HEK293 (cell line): ENCODE data around the gene SERPINA3.

Experiments
- CTCF ChIA-PET: fragments of 350-600 bp; formaldehyde crosslinking; extraction: SDS; loops from one replicate; lab custom pipeline; 2021; ENCODE audit warnings: antibody characterized with exemption; lab: Yijun Ruan, JAX
- POLR2A ChIA-PET: fragments of 300-600 bp; formaldehyde crosslinking; extraction: SDS; loops from one replicate; lab custom pipeline; 2020; ENCODE audit warnings: antibody characterized with exemption, inconsistent platforms; lab: Yijun Ruan, JAX
- H3K27ac ChIP-seq: fragments of 200-500 bp; sonication (Bioruptor generic); 2 replicates; pipeline ENCODE4 v1.5.1; 2014; ENCODE audit warnings: low read depth, low read length, control low read depth, inconsistent platforms; ENCODE audit errors: extremely low read depth
- H3K36me3 ChIP-seq, 2 experiments: fragments of 200-500 bp in 1 of 2; sonication (Bioruptor generic) in 1 of 2; 1 replicate in 1 of 2; 2 replicates in 1 of 2; pipeline ENCODE4 v1.5.1; 2014 to 2017; ENCODE audit warnings: inconsistent platforms in 2 of 2, low read length in 2 of 2; ENCODE audit not compliant: control insufficient read depth in 2 of 2, insufficient read depth in 1 of 2
- H3K4me1 ChIP-seq: fragments of 200-500 bp; sonication (Bioruptor generic); 2 replicates; pipeline ENCODE4 v1.5.1; 2014; ENCODE audit warnings: mild to moderate bottlenecking, low read length, inconsistent platforms; ENCODE audit not compliant: control insufficient read depth, insufficient read depth
- H3K4me3 ChIP-seq: 2 replicates; pipeline ENCODE4 v1.5.1; 2011; ENCODE audit warnings: low read depth, mild to moderate bottlenecking, control low read depth, low read length, moderate library complexity
- H3K9me3 ChIP-seq: fragments of 200-500 bp; sonication (Bioruptor generic); 2 replicates; pipeline ENCODE4 v1.5.1; 2014; ENCODE audit warnings: low read depth, low read length, inconsistent platforms; ENCODE audit not compliant: control insufficient read depth, insufficient read depth
- KLF10 ChIP-seq: fragments of 450-650 bp; IDR thresholded peaks from 2 replicates; pipeline ENCODE4 v1.5.1; 2018; ENCODE audit warnings: missing biosample characterization, mild to moderate bottlenecking, missing genetic modification characterization
- OSR2 ChIP-seq: fragments of 450-650 bp; formaldehyde crosslinking; IDR thresholded peaks from 2 replicates; pipeline ENCODE4 v1.5.1; 2016; ENCODE audit warnings: missing biosample characterization, missing genetic modification characterization
- ZBTB17 ChIP-seq: fragments of 450-650 bp; formaldehyde crosslinking; IDR thresholded peaks from 2 replicates; pipeline ENCODE4 v1.5.1; 2016; ENCODE audit warnings: missing biosample characterization, missing genetic modification characterization
- ZNF112 ChIP-seq: fragments of 450-650 bp; formaldehyde crosslinking; IDR thresholded peaks from 2 replicates; pipeline ENCODE4 v1.5.0; 2017; ENCODE audit warnings: missing biosample characterization, missing genetic modification characterization
- ZNF138 ChIP-seq: fragments of 450-650 bp; formaldehyde crosslinking; IDR thresholded peaks from 2 replicates; pipeline ENCODE4 v1.5.1; 2016; ENCODE audit warnings: missing biosample characterization, missing genetic modification characterization, borderline replicate concordance
- ZNF266 ChIP-seq: fragments of 450-650 bp; formaldehyde crosslinking; IDR thresholded peaks from 2 replicates; pipeline ENCODE4 v1.5.1; 2016; ENCODE audit warnings: missing biosample characterization, missing genetic modification characterization, low read depth
- ZNF426 ChIP-seq: fragments of 450-650 bp; formaldehyde crosslinking; IDR thresholded peaks from 2 replicates; pipeline ENCODE4 v1.5.1; 2017; ENCODE audit warnings: missing biosample characterization, missing genetic modification characterization, mild to moderate bottlenecking, inconsistent platforms, moderate library complexity
- ZNF544 ChIP-seq: fragments of 450-650 bp; formaldehyde crosslinking; IDR thresholded peaks from 2 replicates; pipeline ENCODE4 v1.5.0; 2017; ENCODE audit warnings: missing biosample characterization, missing genetic modification characterization
- ZNF610 ChIP-seq: fragments of 450-650 bp; formaldehyde crosslinking; IDR thresholded peaks from 2 replicates; pipeline ENCODE4 v1.5.1; 2016; ENCODE audit warnings: missing biosample characterization, missing genetic modification characterization, borderline replicate concordance
- ZNF707 ChIP-seq: fragments of 450-650 bp; formaldehyde crosslinking; IDR thresholded peaks from 2 replicates; pipeline ENCODE4 v1.5.1; 2016; ENCODE audit warnings: missing biosample characterization, missing genetic modification characterization
- ZNF777 ChIP-seq: fragments of 450-650 bp; formaldehyde crosslinking; IDR thresholded peaks from 2 replicates; pipeline ENCODE4 v1.5.1; 2017; ENCODE audit warnings: missing biosample characterization, missing genetic modification characterization, borderline replicate concordance
- ZNF792 ChIP-seq: fragments of 450-650 bp; formaldehyde crosslinking; IDR thresholded peaks from 2 replicates; pipeline ENCODE4 v1.5.1; 2016; ENCODE audit warnings: missing biosample characterization, missing genetic modification characterization
- ZSCAN30 ChIP-seq: fragments of 450-650 bp; IDR thresholded peaks from 2 replicates; pipeline ENCODE4 v1.5.1; 2018; ENCODE audit warnings: missing biosample characterization, mild to moderate bottlenecking, missing genetic modification characterization, moderate library complexity
- TF ChIP-seq, protein P1 (sequence below): fragments of 450-650 bp; formaldehyde crosslinking; IDR thresholded peaks from 2 replicates; pipeline ENCODE4 v1.5.1; 2016; ENCODE audit warnings: missing biosample characterization, missing genetic modification characterization
- TF ChIP-seq, protein P2 (sequence below): sonication (generic); formaldehyde crosslinking; IDR thresholded peaks from 2 replicates; pipeline ENCODE4 v1.8.1; 2022; ENCODE audit warnings: mild to moderate bottlenecking, moderate library complexity, missing genetic modification reagents
- TF ChIP-seq, protein P3 (sequence below): fragments of 450-650 bp; formaldehyde crosslinking; IDR thresholded peaks from 2 replicates; pipeline ENCODE4 v1.5.1; 2016; ENCODE audit warnings: missing biosample characterization, missing genetic modification characterization, borderline replicate concordance
- TF ChIP-seq, protein P4 (sequence below): fragments of 450-650 bp; formaldehyde crosslinking; IDR thresholded peaks from 2 replicates; pipeline ENCODE4 v1.5.1; 2016; ENCODE audit warnings: missing biosample characterization, missing genetic modification characterization
- TF ChIP-seq, protein P5 (sequence below): fragments of 450-650 bp; formaldehyde crosslinking; IDR thresholded peaks from 2 replicates; pipeline ENCODE4 v1.5.1; 2016; ENCODE audit warnings: missing biosample characterization, missing genetic modification characterization

Gene SERPINA3

DNA sequence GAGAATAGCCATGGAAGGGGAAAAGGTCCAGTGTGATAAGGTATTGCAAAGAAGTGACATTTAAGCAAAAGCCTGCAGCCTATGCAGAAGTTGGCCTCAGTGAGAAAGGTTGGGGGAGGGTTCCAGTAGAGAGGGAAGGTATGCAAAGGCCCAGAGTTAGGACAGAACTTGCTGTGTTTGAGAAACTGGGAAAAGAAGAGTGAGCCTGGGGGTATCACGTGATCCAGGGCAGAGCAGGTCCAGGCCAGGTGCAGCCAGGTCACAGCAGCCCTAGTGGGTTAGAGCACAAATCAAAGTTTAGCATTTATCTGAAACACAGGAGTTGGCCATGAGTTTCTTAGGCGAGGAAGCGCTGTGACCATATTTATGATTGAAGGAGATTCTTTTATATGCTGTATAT lies 29.3 kb upstream of the SERPINA3 start:
- no peak for TF ChIP-seq ZNF707
- TF ChIP-seq, protein P1, sequence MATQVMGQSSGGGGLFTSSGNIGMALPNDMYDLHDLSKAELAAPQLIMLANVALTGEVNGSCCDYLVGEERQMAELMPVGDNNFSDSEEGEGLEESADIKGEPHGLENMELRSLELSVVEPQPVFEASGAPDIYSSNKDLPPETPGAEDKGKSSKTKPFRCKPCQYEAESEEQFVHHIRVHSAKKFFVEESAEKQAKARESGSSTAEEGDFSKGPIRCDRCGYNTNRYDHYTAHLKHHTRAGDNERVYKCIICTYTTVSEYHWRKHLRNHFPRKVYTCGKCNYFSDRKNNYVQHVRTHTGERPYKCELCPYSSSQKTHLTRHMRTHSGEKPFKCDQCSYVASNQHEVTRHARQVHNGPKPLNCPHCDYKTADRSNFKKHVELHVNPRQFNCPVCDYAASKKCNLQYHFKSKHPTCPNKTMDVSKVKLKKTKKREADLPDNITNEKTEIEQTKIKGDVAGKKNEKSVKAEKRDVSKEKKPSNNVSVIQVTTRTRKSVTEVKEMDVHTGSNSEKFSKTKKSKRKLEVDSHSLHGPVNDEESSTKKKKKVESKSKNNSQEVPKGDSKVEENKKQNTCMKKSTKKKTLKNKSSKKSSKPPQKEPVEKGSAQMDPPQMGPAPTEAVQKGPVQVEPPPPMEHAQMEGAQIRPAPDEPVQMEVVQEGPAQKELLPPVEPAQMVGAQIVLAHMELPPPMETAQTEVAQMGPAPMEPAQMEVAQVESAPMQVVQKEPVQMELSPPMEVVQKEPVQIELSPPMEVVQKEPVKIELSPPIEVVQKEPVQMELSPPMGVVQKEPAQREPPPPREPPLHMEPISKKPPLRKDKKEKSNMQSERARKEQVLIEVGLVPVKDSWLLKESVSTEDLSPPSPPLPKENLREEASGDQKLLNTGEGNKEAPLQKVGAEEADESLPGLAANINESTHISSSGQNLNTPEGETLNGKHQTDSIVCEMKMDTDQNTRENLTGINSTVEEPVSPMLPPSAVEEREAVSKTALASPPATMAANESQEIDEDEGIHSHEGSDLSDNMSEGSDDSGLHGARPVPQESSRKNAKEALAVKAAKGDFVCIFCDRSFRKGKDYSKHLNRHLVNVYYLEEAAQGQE (tag by site-specific recombination): no peak
- no peak for TF ChIP-seq ZNF777 (tag by site-specific recombination)
- ChIA-PET CTCF (interaction anchor here (0.7 kb wide), 1 partner anchor 184 kb away, joined by 3 read pairs; no protein-coding TSS in a partner anchor), POLR2A (no interaction called here)
- Histone ChIP-seq H3K4me1 (no peaks in the 10 kb centered on the region), H3K36me3 (no peaks in the 10 kb centered on the region), H3K4me3 (no peak overlapping the region), H3K9me3 (no peaks in the 10 kb centered on the region), H3K27ac (no peak overlapping the region)

DNA sequence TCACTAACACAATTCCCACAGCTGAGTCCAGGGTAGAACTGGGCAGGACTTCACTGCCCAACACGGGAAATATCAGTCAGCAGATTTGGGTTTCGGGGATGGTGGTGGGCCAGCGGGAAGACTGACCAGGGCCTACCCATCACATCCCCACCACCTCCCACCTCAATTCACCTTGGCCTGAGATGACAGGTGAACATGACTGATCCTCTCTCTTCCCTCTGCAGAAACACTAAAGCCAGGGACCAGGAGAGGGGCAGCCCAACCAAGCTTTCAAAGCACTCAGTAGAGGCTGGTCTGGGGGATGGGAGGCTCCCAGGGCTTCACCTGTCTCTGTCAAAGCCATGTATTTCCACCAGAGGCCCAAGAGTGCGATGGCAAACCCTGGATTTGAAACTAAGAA lies 28.6 kb upstream of the SERPINA3 start:
- Histone ChIP-seq H3K4me1 (no peaks in the 10 kb centered on the region), H3K9me3 (no peaks in the 10 kb centered on the region), H3K27ac (no peak overlapping the region), H3K4me3 (no peak overlapping the region), H3K36me3 (no peaks in the 10 kb centered on the region)
- TF ChIP-seq OSR2 (tag by site-specific recombination): no peak
- TF ChIP-seq ZNF112 (tag by site-specific recombination): no peak
- TF ChIP-seq, protein P2, sequence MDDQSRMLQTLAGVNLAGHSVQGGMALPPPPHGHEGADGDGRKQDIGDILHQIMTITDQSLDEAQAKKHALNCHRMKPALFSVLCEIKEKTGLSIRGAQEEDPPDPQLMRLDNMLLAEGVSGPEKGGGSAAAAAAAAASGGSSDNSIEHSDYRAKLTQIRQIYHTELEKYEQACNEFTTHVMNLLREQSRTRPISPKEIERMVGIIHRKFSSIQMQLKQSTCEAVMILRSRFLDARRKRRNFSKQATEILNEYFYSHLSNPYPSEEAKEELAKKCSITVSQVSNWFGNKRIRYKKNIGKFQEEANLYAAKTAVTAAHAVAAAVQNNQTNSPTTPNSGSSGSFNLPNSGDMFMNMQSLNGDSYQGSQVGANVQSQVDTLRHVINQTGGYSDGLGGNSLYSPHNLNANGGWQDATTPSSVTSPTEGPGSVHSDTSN: no peak
- TF ChIP-seq ZNF138: no peak
- TF ChIP-seq, protein P3, sequence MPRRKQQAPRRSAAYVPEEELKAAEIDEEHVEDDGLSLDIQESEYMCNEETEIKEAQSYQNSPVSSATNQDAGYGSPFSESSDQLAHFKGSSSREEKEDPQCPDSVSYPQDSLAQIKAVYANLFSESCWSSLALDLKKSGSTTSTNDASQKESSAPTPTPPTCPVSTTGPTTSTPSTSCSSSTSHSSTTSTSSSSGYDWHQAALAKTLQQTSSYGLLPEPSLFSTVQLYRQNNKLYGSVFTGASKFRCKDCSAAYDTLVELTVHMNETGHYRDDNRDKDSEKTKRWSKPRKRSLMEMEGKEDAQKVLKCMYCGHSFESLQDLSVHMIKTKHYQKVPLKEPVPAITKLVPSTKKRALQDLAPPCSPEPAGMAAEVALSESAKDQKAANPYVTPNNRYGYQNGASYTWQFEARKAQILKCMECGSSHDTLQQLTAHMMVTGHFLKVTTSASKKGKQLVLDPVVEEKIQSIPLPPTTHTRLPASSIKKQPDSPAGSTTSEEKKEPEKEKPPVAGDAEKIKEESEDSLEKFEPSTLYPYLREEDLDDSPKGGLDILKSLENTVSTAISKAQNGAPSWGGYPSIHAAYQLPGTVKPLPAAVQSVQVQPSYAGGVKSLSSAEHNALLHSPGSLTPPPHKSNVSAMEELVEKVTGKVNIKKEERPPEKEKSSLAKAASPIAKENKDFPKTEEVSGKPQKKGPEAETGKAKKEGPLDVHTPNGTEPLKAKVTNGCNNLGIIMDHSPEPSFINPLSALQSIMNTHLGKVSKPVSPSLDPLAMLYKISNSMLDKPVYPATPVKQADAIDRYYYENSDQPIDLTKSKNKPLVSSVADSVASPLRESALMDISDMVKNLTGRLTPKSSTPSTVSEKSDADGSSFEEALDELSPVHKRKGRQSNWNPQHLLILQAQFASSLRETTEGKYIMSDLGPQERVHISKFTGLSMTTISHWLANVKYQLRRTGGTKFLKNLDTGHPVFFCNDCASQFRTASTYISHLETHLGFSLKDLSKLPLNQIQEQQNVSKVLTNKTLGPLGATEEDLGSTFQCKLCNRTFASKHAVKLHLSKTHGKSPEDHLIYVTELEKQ (tag by site-specific recombination): no peak
- TF ChIP-seq ZSCAN30 (tag by site-specific recombination): no peak
- no peak for TF ChIP-seq KLF10 (tag by site-specific recombination)
- TF ChIP-seq ZNF266 (tag by site-specific recombination): no peak
- no peak for TF ChIP-seq ZNF544 (tag by site-specific recombination)
- no peak for TF ChIP-seq ZNF792 (tag by site-specific recombination)
- no peak for TF ChIP-seq ZBTB17 (tag by site-specific recombination)
- TF ChIP-seq, protein P4, sequence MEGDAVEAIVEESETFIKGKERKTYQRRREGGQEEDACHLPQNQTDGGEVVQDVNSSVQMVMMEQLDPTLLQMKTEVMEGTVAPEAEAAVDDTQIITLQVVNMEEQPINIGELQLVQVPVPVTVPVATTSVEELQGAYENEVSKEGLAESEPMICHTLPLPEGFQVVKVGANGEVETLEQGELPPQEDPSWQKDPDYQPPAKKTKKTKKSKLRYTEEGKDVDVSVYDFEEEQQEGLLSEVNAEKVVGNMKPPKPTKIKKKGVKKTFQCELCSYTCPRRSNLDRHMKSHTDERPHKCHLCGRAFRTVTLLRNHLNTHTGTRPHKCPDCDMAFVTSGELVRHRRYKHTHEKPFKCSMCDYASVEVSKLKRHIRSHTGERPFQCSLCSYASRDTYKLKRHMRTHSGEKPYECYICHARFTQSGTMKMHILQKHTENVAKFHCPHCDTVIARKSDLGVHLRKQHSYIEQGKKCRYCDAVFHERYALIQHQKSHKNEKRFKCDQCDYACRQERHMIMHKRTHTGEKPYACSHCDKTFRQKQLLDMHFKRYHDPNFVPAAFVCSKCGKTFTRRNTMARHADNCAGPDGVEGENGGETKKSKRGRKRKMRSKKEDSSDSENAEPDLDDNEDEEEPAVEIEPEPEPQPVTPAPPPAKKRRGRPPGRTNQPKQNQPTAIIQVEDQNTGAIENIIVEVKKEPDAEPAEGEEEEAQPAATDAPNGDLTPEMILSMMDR (tag by site-specific recombination): no peak
- TF ChIP-seq ZNF610 (tag by site-specific recombination): no peak
- no peak for TF ChIP-seq ZNF426 (tag by site-specific recombination)
- TF ChIP-seq, protein P5, sequence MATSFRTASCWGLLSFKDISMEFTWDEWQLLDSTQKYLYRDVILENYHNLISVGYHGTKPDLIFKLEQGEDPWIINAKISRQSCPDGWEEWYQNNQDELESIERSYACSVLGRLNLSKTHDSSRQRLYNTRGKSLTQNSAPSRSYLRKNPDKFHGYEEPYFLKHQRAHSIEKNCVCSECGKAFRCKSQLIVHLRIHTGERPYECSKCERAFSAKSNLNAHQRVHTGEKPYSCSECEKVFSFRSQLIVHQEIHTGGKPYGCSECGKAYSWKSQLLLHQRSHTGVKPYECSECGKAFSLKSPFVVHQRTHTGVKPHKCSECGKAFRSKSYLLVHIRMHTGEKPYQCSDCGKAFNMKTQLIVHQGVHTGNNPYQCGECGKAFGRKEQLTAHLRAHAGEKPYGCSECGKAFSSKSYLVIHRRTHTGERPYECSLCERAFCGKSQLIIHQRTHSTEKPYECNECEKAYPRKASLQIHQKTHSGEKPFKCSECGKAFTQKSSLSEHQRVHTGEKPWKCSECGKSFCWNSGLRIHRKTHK (tag by site-specific recombination): no peak
- CTCF ChIA-PET: interaction anchor here (0.8 kb wide), 1 partner anchor 18 kb away, joined by 3 read pairs; no protein-coding TSS in a partner anchor
- POLR2A ChIA-PET: interaction anchor here (0.5 kb wide), 1 partner anchor 1453 kb away, joined by 3 read pairs; no protein-coding TSS in a partner anchor
